K562 (cell line): Measurements from ENCODE around the gene ABCF3. TPM values are rescaled to one million over a fixed set of nuclear protein-coding genes. Genes with fewer than 3 reads are reported as not detected.

Source experiments
- ATAC-seq: fragments of 200-7000 bp; cut with Tn5 transposase; 3 replicates; pipeline ENCODE4 v1.9.1; 2020; ENCODE audit warnings: moderate library complexity
- BruUV-seq: library from RNA; stranded (reverse); fragments of 400-500 nt; replicated peaks from 2 replicates; lab custom pipeline; 2021; lab: Mats Ljungman, UMichigan
- CTCF ChIA-PET: fragments of 300-600 bp; formaldehyde crosslinking; extraction: SDS; loops from one replicate; lab custom pipeline; 2021; ENCODE audit warnings: low intra/inter-chr PET ratio; lab: Yijun Ruan, JAX
- POLR2A ChIA-PET: fragments of 300-600, 350-650 bp; sonication (Branson Sonifier 250); formaldehyde crosslinking; extraction: SDS; loops from one replicate; lab custom pipeline; 2021; ENCODE audit warnings: antibody characterized with exemption, inconsistent platforms; lab: Yijun Ruan, JAX
- DNase-seq, 4 experiments: peaks; one replicate each; pipeline versions ENCODE4 v3.0.0 to v3.0.0-alpha.2; 2011 to 2018; ENCODE audit warnings: low spot score in 3 of 4, mixed read lengths in 3 of 4; ENCODE audit errors: extremely low read depth in 1 of 4
- FAIRE-seq: peaks from 2 replicates; lab custom pipeline; 2011; peaks lifted over from hg19 to GRCh38; lab: Jason Lieb, UNC
- H2AFZ ChIP-seq: 2 replicates; pipeline ENCODE4 v1.6.0; 2011; ENCODE audit warnings: low read depth, low read length, control low read depth, inconsistent platforms
- H3K27ac ChIP-seq: fragments of 200-600 bp; 3 replicates; pipeline ENCODE4 v1.8.0; 2011; ENCODE audit warnings: low read depth, mild to moderate bottlenecking, control low read depth, inconsistent platforms, low read length, moderate library complexity, mixed read lengths; ENCODE audit errors: extremely low read depth
- H3K27me3 ChIP-seq, 2 experiments: fragments of 300-600 bp in 1 of 2; 2 replicates in 1 of 2; 3 replicates in 1 of 2; pipeline versions ENCODE4 v1.6.0 to v1.8.0; 2011; ENCODE audit warnings: inconsistent platforms in 2 of 2, low read length in 2 of 2, mild to moderate bottlenecking in 1 of 2, mixed read lengths in 1 of 2, moderate library complexity in 1 of 2; ENCODE audit not compliant: control insufficient read depth in 2 of 2, insufficient read depth in 2 of 2
- H3K36me3 ChIP-seq: fragments of 300-600 bp; 3 replicates; pipeline ENCODE4 v1.8.0; 2011; ENCODE audit warnings: mild to moderate bottlenecking, low read length, inconsistent platforms; ENCODE audit not compliant: control insufficient read depth, insufficient read depth
- H3K4me1 ChIP-seq, 2 experiments: fragments of 200-600 bp in 1 of 2; replicated peaks in 1 of 2; 2 replicates in 1 of 2; 3 replicates in 1 of 2; pipeline versions ENCODE4 v1.5.1 to v1.8.0; 2011; ENCODE audit warnings: inconsistent platforms in 2 of 2, low read length in 2 of 2, mild to moderate bottlenecking in 1 of 2, mixed read lengths in 1 of 2, moderate library complexity in 1 of 2; ENCODE audit not compliant: control insufficient read depth in 2 of 2, insufficient read depth in 2 of 2
- H3K4me2 ChIP-seq: 2 replicates; pipeline ENCODE4 v1.6.1; 2011; ENCODE audit warnings: low read length, control low read depth, inconsistent platforms, mixed read lengths; ENCODE audit not compliant: insufficient read depth
- H3K4me3 ChIP-seq: fragments of 200-600 bp; sonication (generic), shearing (Covaris generic); 2 replicates; pipeline ENCODE4 v1.5.1; 2016; ENCODE audit warnings: control low read depth, inconsistent platforms
- H3K79me2 ChIP-seq: fragments of 200-600 bp; 3 replicates; pipeline ENCODE4 v1.8.0; 2011; ENCODE audit warnings: low read length, inconsistent platforms; ENCODE audit not compliant: control insufficient read depth, insufficient read depth
- H3K9ac ChIP-seq, 2 experiments: 2 replicates each; pipeline versions ENCODE4 v1.6.0 to v1.6.1; 2011; ENCODE audit warnings: low read depth in 2 of 2, low read length in 2 of 2, control low read depth in 1 of 2, inconsistent platforms in 1 of 2, mild to moderate bottlenecking in 1 of 2, mixed read lengths in 1 of 2; ENCODE audit not compliant: insufficient read depth in 1 of 2
- H3K9me1 ChIP-seq: one replicate; pipeline ENCODE4 v1.6.0; 2011; ENCODE audit warnings: inconsistent platforms, mild to moderate bottlenecking, low read length, moderate library complexity; ENCODE audit not compliant: control insufficient read depth, insufficient read depth
- H3K9me3 ChIP-seq: replicated peaks from 2 replicates; pipeline ENCODE4 v1.5.1; 2011; ENCODE audit warnings: low read depth, low read length, inconsistent platforms; ENCODE audit not compliant: control insufficient read depth, insufficient read depth
- H4K20me1 ChIP-seq: replicated peaks from 2 replicates; pipeline ENCODE4 v1.6.1; 2011; ENCODE audit warnings: low read length, inconsistent platforms, mixed read lengths; ENCODE audit not compliant: control insufficient read depth, insufficient read depth
- BRD4 ChIP-seq: fragments of 200-600 bp; sonication (generic); IDR thresholded peaks from 2 replicates; pipeline ENCODE4 v1.6.1; 2017; ENCODE audit warnings: inconsistent platforms
- CHD2 ChIP-seq: IDR thresholded peaks from 2 replicates; pipeline ENCODE4 v1.6.1; 2011; ENCODE audit warnings: low read depth, low read length
- DMBX1 ChIP-seq: fragments of 250-450 bp; sonication (Bioruptor Pico); IDR thresholded peaks from 2 replicates; pipeline ENCODE4 v1.8.0; 2022; ENCODE audit warnings: inconsistent platforms, mild to moderate bottlenecking, moderate library complexity, borderline replicate concordance
- DNMT1 ChIP-seq: fragments of 450-650 bp; IDR thresholded peaks from 2 replicates; pipeline ENCODE4 v1.6.1; 2016; ENCODE audit warnings: antibody characterized with exemption, mild to moderate bottlenecking
- MAZ ChIP-seq, 2 experiments: fragments of 450-650 bp in 1 of 2; sonication (generic) in 1 of 2; formaldehyde crosslinking; IDR thresholded peaks in 1 of 2; conservative IDR thresholded peaks in 1 of 2; 2 replicates each; pipeline versions ENCODE4 v1.4.0 to v1.5.0; 2020; ENCODE audit warnings: mild to moderate bottlenecking in 1 of 2, missing genetic modification reagents in 1 of 2
- NFXL1 ChIP-seq: fragments of 450-650 bp; formaldehyde crosslinking; IDR thresholded peaks from 2 replicates; pipeline ENCODE4 v1.4.0; 2021; ENCODE audit warnings: mild to moderate bottlenecking
- PRDM10 ChIP-seq: fragments of 450-650 bp; IDR thresholded peaks from 2 replicates; pipeline ENCODE4 v1.6.1; 2018; ENCODE audit not compliant: partially characterized antibody
- RCOR1 ChIP-seq, 2 experiments: IDR thresholded peaks; 2 replicates each; pipeline ENCODE4 v1.6.1; 2012; ENCODE audit warnings: low read depth in 2 of 2, low read length in 2 of 2, borderline replicate concordance in 1 of 2, improper control_type of control experiment in 1 of 2
- RFX5 ChIP-seq: IDR thresholded peaks from 2 replicates; pipeline ENCODE4 v1.6.1; 2011; ENCODE audit warnings: low read depth, mild to moderate bottlenecking, improper control_type of control experiment, low read length
- SMAD2 ChIP-seq: fragments of 150-350 bp; IDR thresholded peaks from 2 replicates; pipeline ENCODE4 v1.6.1; 2014; ENCODE audit warnings: low read depth, mild to moderate bottlenecking, low read length
- SPI1 ChIP-seq: IDR thresholded peaks from 2 replicates; pipeline ENCODE4 v1.6.1; 2011; ENCODE audit warnings: low read depth, low read length, control low read depth, borderline replicate concordance
- TCF7L2 ChIP-seq: fragments of 150-350 bp; IDR thresholded peaks from 2 replicates; pipeline ENCODE4 v1.6.1; 2016; ENCODE audit warnings: low read depth, mild to moderate bottlenecking, low read length, moderate library complexity
- TSC22D4 ChIP-seq: fragments of 450-650 bp; IDR thresholded peaks from 2 replicates; pipeline ENCODE4 v1.6.1; 2016; ENCODE audit warnings: missing genetic modification characterization, missing biosample characterization, control low read depth
- ZNF311 ChIP-seq: fragments of 250-450 bp; sonication (Bioruptor Pico); IDR thresholded peaks from 2 replicates; pipeline ENCODE4 v1.4.0; 2020; ENCODE audit warnings: mild to moderate bottlenecking, moderate library complexity
- ZNF707 ChIP-seq: fragments of 250-450 bp; sonication (Bioruptor Pico); conservative IDR thresholded peaks from 2 replicates; pipeline ENCODE4 v1.8.0; 2022; ENCODE audit warnings: inconsistent platforms, mild to moderate bottlenecking, moderate library complexity
- WGBS: fragments of 100-300 bp; shearing (Covaris generic); methylation state at CpG from one replicate; pipeline ENCODE4 v1.1.6; 2016; ENCODE audit warnings: low coverage, mixed read lengths; ENCODE audit not compliant: insufficient coverage; ENCODE audit errors: missing lambda C conversion rate; 5-methylcytosine and 5-hydroxymethylcytosine counted together
- in situ Hi-C: fragments of 300-500 bp; cut with MboI; formaldehyde crosslinking; loops from 4 replicates; pipeline ENCODE4 v1.15.0; 2018; ENCODE audit warnings: inconsistent platforms, mixed read lengths
- intact Hi-C: fragments of 100-400 bp; cut with micrococcal nuclease; formaldehyde crosslinking; loops from 2 replicates; pipeline ENCODE4 v1.14.2; 2022
- polyA plus RNA-seq, 8 experiments: library from polyadenylated mRNA; depleted of rRNA in 4 of 8; stranded (reverse) in 5 of 8; unstranded in 3 of 8; fragments of >200 nt; fragmentation: Nextera tagmentation in 2 of 8; fragmentation: Illumina TruSeq in 1 of 8; extraction: Ambion mirVana in 2 of 8; extraction: Trizol in 1 of 8; gene quantifications; 2 replicates each; pipeline versions ENCODE4 v1.2.1 to v1.2.3, GENCODE V29; 2011 to 2014; ENCODE audit warnings: inconsistent platforms in 1 of 8, missing spikeins in 1 of 8
- total RNA-seq, 7 experiments: library from RNA; depleted of rRNA in 6 of 7; stranded (reverse); fragments of >200 nt in 6 of 7; fragmentation: Illumina TruSeq in 2 of 7; extraction: Trizol in 2 of 7; gene quantifications; 2 replicates each; pipeline versions ENCODE4 v1.2.1 to v1.2.3, GENCODE V29; 2011 to 2021; ENCODE audit warnings: low replicate concordance in 1 of 7

Gene ABCF3
- total and polyA plus RNA-seq, 9 of the 15 experiments (the other 6 are each of a cell fraction or from before 2014, with no cell fraction given): 6.7 to 77.9 (median 45.1) TPM

GRCh38 chr3:184148076-184148475 lies 37.9 kb upstream of the ABCF3 start:
- intact Hi-C loops: loop anchor here (5.0 kb wide), 1 partner anchor 94 kb away; no protein-coding TSS in a partner anchor

More at GRCh38 chr3:184148076-184148475, 37.9 kb upstream of the ABCF3 start:
- no peak overlapping the region; a peak in 1 of 4 replicates for H3K9ac ChIP-seq
- TF ChIP-seq RFX5 (no peak), NFXL1 (no peak), MAZ (CRISPR knock-in tag; conservative IDR thresholded peaks at IDR 0.05 in 1 of 2, IDR thresholded peaks at IDR 0.05 in 1 of 2) (no peak), SMAD2 (no peak), DNMT1 (no peak), ZNF707 (CRISPR knock-in tag) (no peak), RCOR1 (IDR thresholded peaks at IDR 0.05; ENCODE audit: borderline replicate concordance in 1 of 2, low read depth in 2 of 2, low read length in 2 of 2) (no peak), DMBX1 (CRISPR knock-in tag) (no peak), ZNF311 (no peak), TCF7L2 (no peak), TSC22D4 (tag) (no peak), PRDM10 (peak; percentile 81), SPI1 (0 out of 2 replicates have a peak, but pooled peaks have one; percentile 8), CHD2 (no peak), BRD4 (no peak)
- TF ChIP-seq, all 486 proteins: peak for 2
- DNase-seq (no peak), FAIRE-seq (no peak), ATAC-seq (no peak)
- H3K27me3 ChIP-seq: no peaks in the 10 kb centered on the region
- CTCF ChIA-PET: no interaction called here
- no TSS peak for BruUV-seq
- peaks cover 30% of the 10 kb centered on the region for H3K36me3 ChIP-seq
- H2AFZ ChIP-seq: no peak overlapping the region
- POLR2A ChIA-PET: interaction anchor here (0.7 to 1.2 kb wide), 3 partner anchors 8 to 230 kb away, joined by 3 read pairs; no protein-coding TSS in a partner anchor
- no peak overlapping the region for H3K4me2 ChIP-seq
- WGBS: 19% methylated on average over 3 of the region's 3 CpGs
- H3K79me2 ChIP-seq: no peaks in the 10 kb centered on the region
- H4K20me1 ChIP-seq: no peaks in the 10 kb centered on the region
- H3K4me1 ChIP-seq: peaks cover 0 to 3% of the 10 kb centered on the region in 2 experiments; a peak in 2 of 5 replicates
- no peak overlapping the region for H3K27ac ChIP-seq
- no peaks in the 10 kb centered on the region for H3K9me3 ChIP-seq
- H3K4me3 ChIP-seq: no peak overlapping the region
- in situ Hi-C loops: no loop called here
- peaks cover 2% of the 10 kb centered on the region for H3K9me1 ChIP-seq
